HG03175 (cell line): Measurements from ENCODE around the gene SPOCK2.

ENCODE experiments used
- ATAC-seq: cut with Tn5 transposase; IDR thresholded peaks from one replicate; pipeline ENCODE4 v1.9.1; 2021; ENCODE audit warnings: mild to moderate bottlenecking, moderate library complexity; ENCODE audit not compliant: unreplicated experiment

Gene SPOCK2

GRCh38 chr10:72090326-72090725 lies 2.0 kb upstream of the SPOCK2 start:
- no peak for ATAC-seq

DNA sequence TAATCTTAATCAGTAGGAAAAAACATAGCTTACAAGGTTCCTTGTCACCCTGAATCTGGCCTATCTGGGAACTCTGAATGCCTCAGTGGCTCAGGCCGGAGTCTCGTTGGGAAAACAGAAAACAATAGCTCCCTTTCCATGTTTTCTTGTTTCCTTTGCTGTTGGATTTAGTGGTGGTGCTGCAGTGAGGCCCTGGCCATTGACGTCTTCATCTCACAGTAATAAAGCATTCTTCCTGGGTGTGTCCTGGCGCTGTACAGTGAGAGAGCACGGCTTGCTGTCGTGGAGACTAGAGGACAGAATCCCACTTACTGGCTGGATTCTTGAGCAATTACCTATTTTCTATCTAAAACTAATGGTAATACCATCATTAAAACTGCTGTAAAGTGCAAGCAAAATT lies 1.3 kb upstream of the SPOCK2 start:
- no peak for ATAC-seq

DNA sequence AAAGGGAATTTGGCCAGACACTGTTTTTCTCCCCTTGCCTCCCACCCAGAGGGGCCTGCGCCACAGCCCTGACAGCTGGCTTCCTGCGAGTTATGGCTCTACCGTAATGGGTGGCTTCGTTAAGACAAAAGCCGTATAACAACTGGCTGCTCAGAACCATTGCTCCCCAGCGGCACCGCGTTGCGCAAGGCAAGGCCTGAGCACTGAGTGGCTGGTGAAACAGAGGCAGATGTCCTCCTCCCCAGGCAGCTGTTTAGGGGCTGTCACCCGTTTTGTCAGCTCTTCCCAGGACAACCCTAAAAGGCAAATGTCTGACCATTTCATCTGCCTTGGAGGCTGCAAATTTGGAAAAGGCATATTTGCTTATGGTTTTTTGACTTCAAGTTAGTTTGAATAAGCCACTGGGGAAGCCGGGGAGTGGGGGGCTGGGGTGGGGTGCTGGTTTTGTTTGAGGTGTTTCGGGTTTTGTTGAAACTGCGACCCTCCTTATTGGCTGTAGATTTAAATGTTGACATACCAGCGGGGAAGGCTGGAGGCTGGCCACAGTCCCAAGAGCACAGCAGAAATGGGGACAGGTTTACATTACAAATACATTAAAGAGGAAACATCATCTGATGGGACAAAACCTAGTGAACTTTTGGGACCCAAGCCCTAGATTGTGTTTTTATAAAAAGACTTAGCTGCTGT lies 681 bp upstream of the SPOCK2 start:
- ATAC-seq = no peak

DNA sequence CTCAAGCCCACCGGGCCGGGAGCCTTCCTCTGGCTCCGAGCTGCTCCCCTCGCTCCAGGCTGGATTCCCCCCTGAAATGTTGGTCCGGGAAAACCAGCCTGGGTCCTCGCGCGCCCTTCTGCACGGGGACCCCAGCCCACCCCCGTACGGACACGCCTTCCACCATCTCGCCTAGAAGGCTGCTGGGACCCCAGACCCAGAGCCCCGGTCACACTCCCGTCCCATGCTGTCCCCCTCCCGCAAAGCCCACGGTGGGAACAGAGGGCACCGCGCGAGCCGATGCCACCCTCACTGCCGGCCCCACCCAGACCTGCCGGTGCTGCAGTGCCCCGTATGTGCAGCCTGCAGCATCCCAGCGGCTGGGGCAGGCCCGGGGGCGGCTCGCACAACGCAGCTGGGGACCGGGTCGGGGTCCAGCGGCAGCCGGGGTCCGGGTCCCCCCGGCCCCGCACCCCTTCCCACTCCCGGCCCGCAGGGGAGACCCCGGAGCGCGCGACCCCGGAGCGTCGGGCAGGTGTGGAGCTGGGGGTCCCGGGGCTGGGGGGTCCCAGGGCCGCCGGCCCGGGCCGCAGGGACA lies 871 bp downstream of the SPOCK2 start:
- ATAC-seq = no peak

GRCh38 chr10:72086466-72087391 lies 1.6 kb downstream of the SPOCK2 start:
- ATAC-seq = no peak

GRCh38 chr10:72085864-72086465 lies 2.4 kb downstream of the SPOCK2 start:
- no peak for ATAC-seq

DNA sequence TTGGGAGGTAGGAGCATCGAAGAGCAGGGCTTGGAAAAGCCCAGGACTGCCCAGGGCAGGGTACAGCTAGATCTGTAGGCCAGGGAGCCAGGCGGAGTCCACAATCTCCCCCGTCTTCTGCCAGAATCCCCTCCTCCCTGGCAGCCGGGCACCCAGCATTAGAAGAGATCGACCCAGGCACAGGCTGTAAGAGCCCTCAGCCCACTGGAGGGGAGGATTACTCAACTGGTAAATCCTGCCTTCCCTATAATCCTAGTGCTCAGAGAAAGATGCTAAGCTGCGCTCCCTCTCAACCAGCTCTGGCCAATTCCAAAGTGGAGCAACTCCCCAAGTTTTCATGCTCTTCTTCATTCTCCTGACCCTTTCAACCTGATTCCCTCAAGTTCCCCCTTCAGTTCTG lies 3.2 kb downstream of the SPOCK2 start:
- ATAC-seq = no peak

GRCh38 chr10:72083790-72084459 lies 4.4 kb downstream of the SPOCK2 start:
- ATAC-seq = no peak

GRCh38 chr10:72082856-72083789 lies 5.2 kb downstream of the SPOCK2 start:
- ATAC-seq = no peak

DNA sequence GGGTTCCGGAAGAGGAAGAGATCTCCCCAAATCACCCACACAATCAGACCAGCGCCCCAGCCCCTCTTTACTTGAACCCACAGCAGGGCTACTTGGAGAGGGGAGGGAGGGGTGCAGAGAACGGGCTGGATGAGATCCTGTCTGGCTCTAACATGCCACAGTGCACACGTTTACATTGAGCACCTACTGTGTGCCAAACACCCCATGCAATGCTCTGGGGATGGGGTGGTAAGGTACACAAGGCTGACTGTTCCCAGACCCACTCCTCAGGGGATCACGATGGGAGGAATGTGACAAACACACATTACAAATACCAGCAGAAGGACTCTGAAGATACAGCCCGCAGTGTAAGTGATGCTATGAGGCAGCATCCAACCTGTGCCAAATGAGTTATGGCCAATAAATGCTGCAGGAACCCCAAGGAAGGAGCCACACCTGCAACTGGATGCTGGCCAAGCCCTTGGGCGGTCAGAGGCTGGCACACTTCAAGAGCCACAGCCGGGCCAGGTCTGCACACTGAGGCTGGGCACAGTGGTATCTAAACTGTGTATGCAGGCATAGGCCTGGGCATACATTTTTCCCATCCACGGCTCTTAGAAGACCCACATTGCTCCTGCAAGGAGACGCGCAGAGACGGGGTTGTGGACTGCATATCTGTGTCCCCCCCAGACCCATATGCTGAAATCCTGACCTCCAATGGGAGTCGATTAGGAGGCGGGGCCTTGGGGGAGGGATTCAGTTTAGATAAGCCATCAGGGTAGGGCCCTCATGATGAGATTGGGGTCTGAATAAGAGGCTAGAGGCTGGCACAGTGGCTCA lies 6.4 kb downstream of the SPOCK2 start:
- ATAC-seq = no peak

DNA sequence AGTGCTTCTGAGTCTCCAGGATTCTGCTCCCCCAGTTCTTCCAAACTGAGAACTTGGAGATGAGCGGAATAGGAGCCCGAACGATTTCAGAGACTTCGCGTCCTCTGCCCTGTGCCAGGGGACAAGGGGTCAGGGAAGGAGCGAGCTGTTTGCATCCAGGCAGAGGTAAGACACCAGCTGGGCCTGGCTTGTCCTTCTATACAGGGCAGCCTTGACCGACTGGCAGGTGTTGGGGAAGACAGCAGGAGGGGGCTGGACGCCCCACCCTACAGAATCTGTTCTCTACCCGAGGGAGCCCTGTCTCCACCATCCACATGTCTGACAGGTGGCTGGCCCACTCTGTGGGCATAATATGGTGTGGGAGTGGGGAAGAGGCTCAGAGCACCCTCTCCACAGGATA lies 7.1 kb downstream of the SPOCK2 start:
- ATAC-seq = no peak

DNA sequence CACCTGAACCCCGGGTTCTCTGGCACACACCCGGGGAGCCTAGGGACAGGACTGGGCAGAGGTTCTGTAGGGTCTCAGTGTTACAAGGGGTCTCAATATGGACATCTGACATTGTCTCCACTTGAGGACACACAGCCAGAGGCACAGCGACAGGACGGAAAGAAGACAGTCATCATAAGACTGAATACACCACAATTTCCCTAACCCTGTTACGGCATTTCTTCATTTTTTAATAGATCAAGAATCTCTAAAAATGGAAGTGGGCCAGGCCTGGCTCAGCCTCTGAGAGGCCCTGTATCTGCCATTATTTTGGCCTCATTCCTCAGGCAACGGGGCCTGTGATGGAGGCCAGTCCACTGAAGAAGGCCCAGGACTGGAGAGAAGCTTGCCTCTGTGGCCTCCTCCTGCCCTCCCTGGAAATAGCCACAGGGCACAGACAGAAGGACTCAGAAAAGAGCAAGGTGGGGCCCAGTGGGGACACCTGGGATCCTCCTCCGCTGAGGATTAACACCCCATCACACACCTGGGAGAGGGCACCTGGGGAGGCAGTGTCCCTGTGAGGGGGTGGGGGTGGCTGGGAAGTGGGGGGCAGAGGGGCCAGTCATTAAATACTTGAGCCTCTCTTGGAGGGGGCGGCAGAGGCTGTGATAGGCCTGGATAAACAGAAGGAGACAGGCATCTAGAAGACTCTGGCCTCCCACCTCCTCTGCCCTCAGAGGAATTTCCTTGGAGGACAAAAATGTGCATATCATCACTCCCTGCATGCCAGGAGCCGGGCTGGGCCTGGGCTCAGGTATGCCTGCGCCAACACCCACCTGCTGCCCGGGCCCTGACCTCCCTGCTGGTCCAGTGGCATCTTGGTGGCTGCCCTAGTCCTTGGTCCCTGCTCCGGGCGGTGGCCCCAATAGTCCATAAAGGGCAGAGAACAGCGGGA lies 8.0 kb downstream of the SPOCK2 start:
- ATAC-seq = no peak

- no peak for ATAC-seq
Measured at GRCh38 chr10:72079356-72079755, 9.0 kb downstream of the SPOCK2 start.

DNA sequence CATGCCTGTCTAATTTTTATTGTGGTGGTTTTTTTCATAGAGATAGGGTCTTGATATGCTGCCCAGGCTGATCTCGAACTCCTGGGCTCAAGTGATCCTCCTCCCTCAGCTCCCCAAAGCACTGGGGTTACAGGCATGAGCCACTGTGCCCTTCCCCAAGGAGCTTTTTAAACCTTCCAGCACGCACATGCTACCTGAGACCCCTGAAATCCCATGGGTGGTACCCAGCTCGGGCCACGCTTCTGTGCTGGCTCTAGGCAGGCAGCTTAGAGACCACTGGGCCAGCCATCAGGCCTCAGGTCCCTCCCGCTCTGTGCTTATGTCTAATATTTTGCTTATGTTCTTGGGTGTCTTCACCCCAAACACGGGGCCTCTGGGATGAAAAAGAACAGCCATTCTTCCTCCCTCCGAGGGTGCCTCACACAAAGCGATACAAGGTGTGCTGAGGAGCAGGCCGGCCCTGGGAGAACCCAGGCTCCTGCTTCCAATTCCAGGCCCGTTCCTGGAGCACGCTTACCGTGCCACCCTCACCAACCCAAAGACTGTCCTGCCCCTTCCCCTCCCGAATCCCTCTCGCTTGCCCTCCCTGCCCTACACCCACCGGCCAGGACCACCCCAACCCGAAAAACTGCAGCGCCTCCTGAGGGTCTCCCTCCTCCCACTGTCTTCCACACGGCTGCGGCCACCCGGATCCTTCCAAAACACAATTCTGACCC lies 10.9 kb downstream of the SPOCK2 start:
- no peak for ATAC-seq

DNA sequence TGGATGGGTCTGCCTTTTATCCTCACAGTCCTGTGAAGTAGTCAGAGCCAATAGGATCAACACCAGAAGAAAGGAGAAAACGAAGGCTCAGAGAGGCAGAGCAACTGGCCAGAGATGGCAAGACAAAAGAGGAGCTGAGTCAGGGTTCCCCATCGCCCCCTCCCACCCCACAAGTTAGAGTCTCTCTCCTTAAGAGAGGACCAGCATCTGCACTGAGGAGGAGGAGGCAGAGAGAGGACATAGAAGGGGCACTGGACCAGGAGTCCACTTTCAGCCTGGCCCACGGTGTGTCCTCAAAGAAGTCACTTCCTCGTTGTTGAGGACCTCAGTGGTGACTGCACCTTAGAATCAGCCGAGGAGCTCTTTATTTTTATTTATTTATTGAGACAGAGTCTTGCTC lies 11.6 kb downstream of the SPOCK2 start:
- no peak for ATAC-seq

GRCh38 chr10:72075376-72076115 lies 12.8 kb downstream of the SPOCK2 start:
- ATAC-seq = no peak
